AG04449 (cell line): ENCODE data around the gene TNC.

Experiments
- CTCF ChIA-PET: fragments of 350-600 bp; formaldehyde crosslinking; extraction: SDS; loops from one replicate; lab custom pipeline; 2021; ENCODE audit warnings: antibody characterized with exemption; lab: Yijun Ruan, JAX
- POLR2A ChIA-PET: fragments of 400-600, 350-600 bp; formaldehyde crosslinking; extraction: SDS; loops from one replicate; lab custom pipeline; 2020; ENCODE audit warnings: antibody characterized with exemption, inconsistent platforms; lab: Yijun Ruan, JAX
- DNase-seq: peaks from one replicate; pipeline ENCODE4 v3.0.0-alpha.2; 2010; ENCODE audit warnings: low read depth, low spot score
- H3K4me3 ChIP-seq: 2 replicates; pipeline ENCODE4 v1.5.1; 2011; ENCODE audit warnings: low read depth, mild to moderate bottlenecking, control low read depth, low read length
- CTCF ChIP-seq: IDR thresholded peaks from one replicate; pipeline ENCODE4 v1.5.1; 2011; ENCODE audit warnings: mild to moderate bottlenecking, moderate library complexity, low read length, control low read depth, inconsistent platforms; ENCODE audit not compliant: insufficient read depth; ENCODE audit errors: missing control alignments

Gene TNC

GRCh38 chr9:115063058-115063845, 54.7 kb downstream of the TNC start:
- POLR2A ChIA-PET = no interaction called here
- DNase-seq = peak; percentile 47
- no peak overlapping the region for H3K4me3 ChIP-seq
- CTCF ChIA-PET = interaction anchor here (1.0 to 5.4 kb wide), 3 partner anchors 51 to 461 kb away, joined by 3 to 29 read pairs (median 3); no protein-coding TSS in a partner anchor
- no peak for TF ChIP-seq CTCF

- H3K4me3 ChIP-seq = no peak overlapping the region
- TF ChIP-seq CTCF = no peak
- CTCF ChIA-PET = interaction anchor here (2.2 kb wide), 1 partner anchor 14 kb away, joined by 6 read pairs; no protein-coding TSS in a partner anchor
- POLR2A ChIA-PET = no interaction called here
- DNase-seq = peak; percentile 70
These were observed 59.2 kb downstream of the TNC start for GRCh38 chr9:115058684-115059315.

- CTCF ChIA-PET = interaction anchor here (2.2 kb wide), 1 partner anchor 13 kb away, joined by 6 read pairs; no protein-coding TSS in a partner anchor
- TF ChIP-seq CTCF = no peak
- POLR2A ChIA-PET = no interaction called here
- H3K4me3 ChIP-seq = no peak overlapping the region
- DNase-seq = no peak
These were observed 59.8 kb downstream of the TNC start for GRCh38 chr9:115058175-115058574.

- CTCF ChIA-PET = interaction anchor here (0.6 to 2.2 kb wide), 3 partner anchors 10 to 467 kb away, joined by 3 to 6 read pairs (median 3); no protein-coding TSS in a partner anchor
- POLR2A ChIA-PET = no interaction called here
- H3K4me3 ChIP-seq = no peak overlapping the region
- no peak for DNase-seq
- no peak for TF ChIP-seq CTCF
These were observed 60.4 kb downstream of the TNC start for GRCh38 chr9:115057559-115057958.

- CTCF ChIA-PET = interaction anchor here (0.9 kb wide), 1 partner anchor 14 kb away, joined by 4 read pairs; no protein-coding TSS in a partner anchor
- POLR2A ChIA-PET = no interaction called here
These were observed 67.9 kb downstream of the TNC start for GRCh38 chr9:115050002-115050490.

More at GRCh38 chr9:115050002-115050490, 67.9 kb downstream of the TNC start:
- DNase-seq = no peak
- no peak overlapping the region for H3K4me3 ChIP-seq
- TF ChIP-seq CTCF = no peak
